Uterus (tissue), 2 donors: ENCODE measurements around the gene PLXNC1.

Experiments used
- CTCF ChIP-seq, 4 experiments: fragments of 200-600 bp in 2 of 4; fragments of 450-650 bp in 2 of 4; sonication (generic) in 2 of 4; IDR thresholded peaks; one replicate each; pipeline ENCODE4 v1.5.1; 2016 to 2019; ENCODE audit warnings: antibody characterized with exemption in 4 of 4, mild to moderate bottlenecking in 2 of 4, moderate library complexity in 1 of 4
- POLR2A ChIP-seq, 2 donors: fragments of 450-650 bp; IDR thresholded peaks; one replicate each; pipeline ENCODE4 v1.6.1; 2016; ENCODE audit warnings: antibody characterized with exemption in 2 of 2, mild to moderate bottlenecking in 1 of 2, moderate library complexity in 1 of 2

DNA sequence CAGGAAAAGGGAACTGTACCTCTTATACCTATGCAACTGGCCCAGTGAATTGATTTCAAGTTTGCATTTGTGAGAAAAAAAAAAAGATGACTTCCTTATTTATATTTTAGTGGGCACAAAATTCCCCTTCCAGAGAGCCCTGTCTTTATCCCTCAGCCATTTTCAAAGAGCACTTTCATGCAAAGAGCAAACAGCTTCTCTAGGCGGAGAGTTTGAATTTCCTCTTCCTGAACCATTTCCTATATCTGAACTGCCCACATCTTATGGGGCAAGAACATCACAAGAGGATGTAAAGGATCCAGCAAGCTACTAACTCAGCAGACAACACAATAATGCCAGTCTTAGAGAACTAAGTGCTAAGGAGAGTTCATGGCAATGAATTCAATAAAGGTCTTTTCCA is 22.3 kb upstream of the PLXNC1 start:
- no peak for TF ChIP-seq CTCF (IDR thresholded peaks at IDR 0.05)
- no peak for TF ChIP-seq POLR2A (IDR thresholded peaks at IDR 0.05)
